ENCODE measurements around the gene EXOC4.

The EXOC4 gene

DNA sequence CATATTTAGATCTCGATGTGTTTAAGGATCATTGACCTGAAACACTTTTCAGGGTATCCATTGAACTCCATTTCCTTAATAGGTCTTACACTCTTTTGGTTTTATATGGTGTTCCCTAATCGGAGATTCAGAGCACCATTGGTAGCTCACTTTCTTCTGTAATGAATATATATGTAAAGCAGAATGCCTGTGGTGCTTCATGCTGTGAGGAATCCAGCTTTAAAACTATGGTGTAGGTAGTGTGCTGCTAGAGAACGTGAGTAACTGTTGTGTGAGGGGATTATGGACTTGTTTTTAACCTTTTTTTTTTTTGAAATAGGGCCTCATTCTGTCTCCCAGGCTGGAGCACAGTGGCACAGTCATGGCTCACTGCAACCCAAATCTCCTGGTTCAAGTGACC is 497.4 kb downstream of the EXOC4 start:
- H3K27ac ChIP-seq: no peak overlapping the region
- TF ChIP-seq, protein P1, sequence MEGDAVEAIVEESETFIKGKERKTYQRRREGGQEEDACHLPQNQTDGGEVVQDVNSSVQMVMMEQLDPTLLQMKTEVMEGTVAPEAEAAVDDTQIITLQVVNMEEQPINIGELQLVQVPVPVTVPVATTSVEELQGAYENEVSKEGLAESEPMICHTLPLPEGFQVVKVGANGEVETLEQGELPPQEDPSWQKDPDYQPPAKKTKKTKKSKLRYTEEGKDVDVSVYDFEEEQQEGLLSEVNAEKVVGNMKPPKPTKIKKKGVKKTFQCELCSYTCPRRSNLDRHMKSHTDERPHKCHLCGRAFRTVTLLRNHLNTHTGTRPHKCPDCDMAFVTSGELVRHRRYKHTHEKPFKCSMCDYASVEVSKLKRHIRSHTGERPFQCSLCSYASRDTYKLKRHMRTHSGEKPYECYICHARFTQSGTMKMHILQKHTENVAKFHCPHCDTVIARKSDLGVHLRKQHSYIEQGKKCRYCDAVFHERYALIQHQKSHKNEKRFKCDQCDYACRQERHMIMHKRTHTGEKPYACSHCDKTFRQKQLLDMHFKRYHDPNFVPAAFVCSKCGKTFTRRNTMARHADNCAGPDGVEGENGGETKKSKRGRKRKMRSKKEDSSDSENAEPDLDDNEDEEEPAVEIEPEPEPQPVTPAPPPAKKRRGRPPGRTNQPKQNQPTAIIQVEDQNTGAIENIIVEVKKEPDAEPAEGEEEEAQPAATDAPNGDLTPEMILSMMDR (conservative IDR thresholded peaks at IDR 0.05): no peak

DNA sequence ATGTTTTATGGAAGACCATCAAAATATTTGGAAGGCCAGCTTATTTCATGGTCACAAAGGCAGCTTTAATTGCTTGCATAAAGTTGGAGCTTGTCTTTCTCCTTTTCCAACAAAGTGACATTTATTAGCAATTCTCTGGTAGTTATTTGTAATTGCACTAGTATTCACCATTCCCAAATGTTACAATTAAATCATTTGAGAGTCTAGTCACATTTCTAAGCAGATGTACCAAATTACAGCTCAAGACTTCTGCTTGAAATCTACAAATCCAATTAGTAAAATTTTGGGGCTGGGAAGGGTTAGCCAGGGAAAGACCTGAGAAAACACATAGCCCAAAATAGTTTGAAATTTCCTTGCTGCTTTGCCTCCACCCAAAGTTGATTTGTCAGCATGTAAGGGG is 498.2 kb downstream of the EXOC4 start:
- no peak overlapping the region for H3K27ac ChIP-seq
- TF ChIP-seq, protein P1 (conservative IDR thresholded peaks at IDR 0.05): no peak

DNA sequence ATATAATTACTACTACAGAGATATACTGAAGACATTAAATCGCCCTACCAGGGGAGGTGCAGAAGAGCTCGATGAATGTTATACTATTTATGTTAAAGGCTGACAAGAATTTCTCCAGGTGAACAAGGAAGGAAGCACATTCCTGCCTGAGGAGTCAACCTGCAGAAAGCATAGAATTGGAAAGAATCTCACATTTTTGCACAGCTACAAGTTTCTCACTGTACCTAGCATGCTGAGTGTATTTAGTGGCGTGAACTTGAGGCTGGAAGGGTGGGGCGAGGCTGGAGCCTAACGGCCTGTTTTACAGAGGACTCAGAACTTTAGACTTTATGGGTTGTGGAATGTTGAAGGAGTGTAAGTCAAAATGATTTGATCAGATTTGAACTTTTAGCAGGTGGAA is 500.6 kb downstream of the EXOC4 start:
- peak overlapping the region; percentile 52 for H3K27ac ChIP-seq
- TF ChIP-seq, protein P1 (conservative IDR thresholded peaks at IDR 0.05): no peak

DNA sequence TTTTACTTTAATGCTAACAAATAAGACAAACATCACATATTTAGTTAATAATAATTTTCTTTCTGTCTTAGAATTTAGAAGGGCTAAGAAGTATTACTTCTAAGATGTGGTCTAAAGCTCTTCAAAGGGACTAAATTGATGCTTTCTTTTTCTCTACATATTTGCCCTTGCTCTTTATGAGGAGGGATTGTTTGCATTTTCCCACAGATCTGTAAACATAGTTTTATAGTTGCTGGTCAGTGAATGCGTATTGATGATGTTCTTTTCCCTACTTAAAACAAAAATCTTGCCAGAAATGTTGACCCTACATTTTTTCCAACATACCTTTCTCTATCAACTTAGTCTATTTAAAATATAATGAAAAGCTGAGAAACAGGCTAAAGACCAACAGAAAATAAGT is 501.8 kb downstream of the EXOC4 start:
- TF ChIP-seq, protein P1 (conservative IDR thresholded peaks at IDR 0.05): no peak
- peak overlapping the region; percentile 52 for H3K27ac ChIP-seq

DNA sequence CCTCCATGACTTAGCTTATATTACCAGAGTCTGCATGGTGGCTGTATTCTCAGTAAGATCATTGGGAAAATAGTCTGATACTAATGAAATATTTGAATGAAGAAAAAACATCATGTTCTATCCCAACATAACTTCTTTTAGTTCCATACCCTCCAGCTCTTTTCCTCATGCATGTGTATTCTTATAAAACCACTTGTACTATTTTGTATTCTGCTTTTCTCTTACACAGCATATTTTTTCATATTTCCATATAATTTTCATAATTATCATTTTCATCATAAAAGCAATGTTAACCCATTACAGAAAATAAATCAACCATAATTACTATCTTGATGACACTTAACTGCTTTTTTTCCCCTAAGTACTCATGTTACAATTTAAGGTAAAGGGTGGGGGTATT is 503.0 kb downstream of the EXOC4 start:
- TF ChIP-seq, protein P1 (conservative IDR thresholded peaks at IDR 0.05): no peak
- no peak overlapping the region for H3K27ac ChIP-seq

DNA sequence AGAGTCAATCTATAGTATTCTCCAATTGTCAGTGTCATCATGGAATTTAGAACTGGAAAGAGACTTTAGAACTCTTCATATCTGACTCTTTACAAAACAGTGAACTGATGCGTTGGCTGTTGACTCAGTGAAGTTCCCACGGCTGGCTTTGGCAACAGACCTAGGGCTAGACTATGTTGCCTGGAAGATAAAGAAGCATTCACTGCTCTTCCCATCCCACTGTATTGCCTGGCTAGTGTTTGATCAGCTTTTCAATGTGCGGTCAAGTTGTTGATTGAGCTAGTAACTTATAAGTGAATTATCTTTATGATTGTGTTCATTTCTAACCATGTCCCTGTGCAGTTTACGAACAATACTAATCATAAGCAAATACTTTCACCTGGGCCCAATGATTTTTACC is 508.6 kb downstream of the EXOC4 start:
- TF ChIP-seq, protein P1 (conservative IDR thresholded peaks at IDR 0.05): no peak
- H3K27ac ChIP-seq: no peak overlapping the region

DNA sequence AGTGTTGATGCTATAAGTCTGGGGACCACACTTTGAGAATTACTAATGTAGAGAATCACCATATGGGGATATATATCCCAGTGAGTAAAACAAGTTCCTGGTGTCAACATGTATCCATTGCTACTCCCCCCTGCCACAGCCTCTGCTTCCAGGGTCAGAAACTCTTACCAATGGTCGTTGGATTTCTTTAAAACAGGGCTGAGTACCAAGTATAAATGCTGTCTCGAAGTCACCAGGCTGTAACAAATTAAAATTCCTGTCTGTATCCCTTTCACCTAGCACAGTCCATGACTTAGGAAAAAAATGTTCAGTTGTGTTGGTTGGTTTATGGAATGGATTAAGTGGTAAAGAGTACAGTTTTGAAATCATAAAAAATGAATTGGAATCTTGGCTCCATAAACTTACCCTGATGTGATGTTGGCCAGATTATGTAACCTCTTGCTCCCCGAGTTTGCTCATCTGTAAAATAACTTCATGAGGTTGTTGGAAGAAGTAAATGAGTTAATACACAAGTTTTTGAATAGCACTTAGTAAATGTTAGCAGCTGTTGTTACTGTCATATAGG is 510.3 kb downstream of the EXOC4 start:
- TF ChIP-seq, protein P1 (conservative IDR thresholded peaks at IDR 0.05): no peak
- no peak overlapping the region for H3K27ac ChIP-seq

Data from VCaP (cell line).